ENCODE results near the gene ATP11A.

GRCh38 chr13:112851107-112852038 is 161.5 kb downstream of the ATP11A start:
- no peak for TF ChIP-seq ZNF202 (tag by site-specific recombination; IDR thresholded peaks at IDR 0.05; ENCODE audit: borderline replicate concordance)
- no peak for TF ChIP-seq REST (tag by site-specific recombination; IDR thresholded peaks at IDR 0.05)
- no peak for TF ChIP-seq ZNF175 (tag by site-specific recombination; IDR thresholded peaks at IDR 0.05)
- no peak for TF ChIP-seq ZNF302 (tag by site-specific recombination; IDR thresholded peaks at IDR 0.05; ENCODE audit: low read depth)
- no peak for TF ChIP-seq CTCF (tag by site-specific recombination; IDR thresholded peaks at IDR 0.05)
- TF ChIP-seq ZNF433 (tag by site-specific recombination; IDR thresholded peaks at IDR 0.05; ENCODE audit: low read depth): no peak
- no peak for TF ChIP-seq FEZF1 (tag by site-specific recombination; IDR thresholded peaks at IDR 0.05)
- TF ChIP-seq ZFP37 (tag by site-specific recombination; IDR thresholded peaks at IDR 0.05): no peak
- no peak for TF ChIP-seq SP3 (tag by site-specific recombination; IDR thresholded peaks at IDR 0.05)
- TF ChIP-seq ZNF423 (tag by site-specific recombination; IDR thresholded peaks at IDR 0.05): no peak
- TF ChIP-seq PRDM10 (tag by site-specific recombination; IDR thresholded peaks at IDR 0.05): no peak

All from HEK293 (cell line).